ENCODE results near the gene BTN2A1. TPM values are rescaled to one million over a fixed set of nuclear protein-coding genes. Genes with fewer than 3 reads are reported as not detected.

BTN2A1 gene
- total RNA-seq, 2 experiments from 2014 or later, result 15.4 to 23.4 TPM

GRCh38 chr6:26430787-26431186 is 27.0 kb upstream of the BTN2A1 start:
- TF ChIP-seq EZH2phosphoT487 (IDR thresholded peaks at IDR 0.05; ENCODE audit: borderline replicate concordance, low read depth, low read length), result no peak
- TF ChIP-seq, protein P1, sequence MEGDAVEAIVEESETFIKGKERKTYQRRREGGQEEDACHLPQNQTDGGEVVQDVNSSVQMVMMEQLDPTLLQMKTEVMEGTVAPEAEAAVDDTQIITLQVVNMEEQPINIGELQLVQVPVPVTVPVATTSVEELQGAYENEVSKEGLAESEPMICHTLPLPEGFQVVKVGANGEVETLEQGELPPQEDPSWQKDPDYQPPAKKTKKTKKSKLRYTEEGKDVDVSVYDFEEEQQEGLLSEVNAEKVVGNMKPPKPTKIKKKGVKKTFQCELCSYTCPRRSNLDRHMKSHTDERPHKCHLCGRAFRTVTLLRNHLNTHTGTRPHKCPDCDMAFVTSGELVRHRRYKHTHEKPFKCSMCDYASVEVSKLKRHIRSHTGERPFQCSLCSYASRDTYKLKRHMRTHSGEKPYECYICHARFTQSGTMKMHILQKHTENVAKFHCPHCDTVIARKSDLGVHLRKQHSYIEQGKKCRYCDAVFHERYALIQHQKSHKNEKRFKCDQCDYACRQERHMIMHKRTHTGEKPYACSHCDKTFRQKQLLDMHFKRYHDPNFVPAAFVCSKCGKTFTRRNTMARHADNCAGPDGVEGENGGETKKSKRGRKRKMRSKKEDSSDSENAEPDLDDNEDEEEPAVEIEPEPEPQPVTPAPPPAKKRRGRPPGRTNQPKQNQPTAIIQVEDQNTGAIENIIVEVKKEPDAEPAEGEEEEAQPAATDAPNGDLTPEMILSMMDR (conservative IDR thresholded peaks at IDR 0.05; ENCODE audit: low read length), result no peak
- H3K4me2 ChIP-seq (ENCODE audit: low read length), result no peak overlapping the region
- H3K79me2 ChIP-seq (ENCODE audit: insufficient read depth, low read depth, low read length), result no peaks in the 10 kb centered on the region
- no peak for DNase-seq (ENCODE audit: low spot score)
- H3K27ac ChIP-seq (ENCODE audit: low read depth, low read length, poor library complexity, severe bottlenecking), result no peak overlapping the region
- CTCF ChIA-PET (ENCODE audit: unreplicated experiment), result no interaction called here
- no peaks in the 10 kb centered on the region for H4K20me1 ChIP-seq (ENCODE audit: insufficient read depth, low read length)
- H3K4me1 ChIP-seq (ENCODE audit: insufficient read depth, low read length, poor library complexity, severe bottlenecking), result no peaks in the 10 kb centered on the region
- H3K9me2 ChIP-seq (ENCODE audit: insufficient read depth, low read length), result no peaks in the 10 kb centered on the region
- H3K36me3 ChIP-seq (ENCODE audit: insufficient read depth, low read length), result peaks cover 72% of the 10 kb centered on the region
- H3K9me3 ChIP-seq (ENCODE audit: low read length), result peaks cover 18% of the 10 kb centered on the region; the same call in 1 of the 2 replicates
- POLR2A ChIA-PET, result interaction anchor here (0.6 kb wide), 1 partner anchor 46 kb away, joined by 3 read pairs; no protein-coding TSS in a partner anchor
- H2AFZ ChIP-seq (ENCODE audit: low read length), result no peak overlapping the region
- no peak overlapping the region for H3K4me3 ChIP-seq (ENCODE audit: low read depth, low read length, poor library complexity, severe bottlenecking)
- intact Hi-C loops (cut with micrococcal nuclease; ENCODE audit: unreplicated experiment), result no loop called here
- no TSS peak for BruUV-seq (replicated peaks)

GRCh38 chr6:26431258-26432172 is 26.2 kb upstream of the BTN2A1 start:
- H3K9me2 ChIP-seq (ENCODE audit: insufficient read depth, low read length), result no peaks in the 10 kb centered on the region

More at GRCh38 chr6:26431258-26432172, 26.2 kb upstream of the BTN2A1 start:
- H3K9me3 ChIP-seq (ENCODE audit: low read length), result peaks cover 18% of the 10 kb centered on the region; the same call in 1 of the 2 replicates
- peaks cover 65% of the 10 kb centered on the region for H3K36me3 ChIP-seq (ENCODE audit: insufficient read depth, low read length)
- H3K4me2 ChIP-seq (ENCODE audit: low read length), result no peak overlapping the region
- ChIA-PET CTCF (ENCODE audit: unreplicated experiment) (no interaction called here), POLR2A (interaction anchor here (0.5 to 0.6 kb wide), 2 partner anchors 44 to 159 kb away, joined by 3 to 6 read pairs; a partner anchor contains a TSS)
- no peak for DNase-seq (ENCODE audit: low spot score)
- no peak overlapping the region for H3K4me3 ChIP-seq (ENCODE audit: low read depth, low read length, poor library complexity, severe bottlenecking)
- no peak overlapping the region for H3K27ac ChIP-seq (ENCODE audit: low read depth, low read length, poor library complexity, severe bottlenecking)
- H2AFZ ChIP-seq (ENCODE audit: low read length), result no peak overlapping the region
- H3K4me1 ChIP-seq (ENCODE audit: insufficient read depth, low read length, poor library complexity, severe bottlenecking), result no peaks in the 10 kb centered on the region
- BruUV-seq (replicated peaks), result no TSS peak
- intact Hi-C loops (cut with micrococcal nuclease; ENCODE audit: unreplicated experiment), result no loop called here
- TF ChIP-seq, protein P1 (conservative IDR thresholded peaks at IDR 0.05; ENCODE audit: low read length), result no peak
- no peak for TF ChIP-seq EZH2phosphoT487 (IDR thresholded peaks at IDR 0.05; ENCODE audit: borderline replicate concordance, low read depth, low read length)
- no peaks in the 10 kb centered on the region for H4K20me1 ChIP-seq (ENCODE audit: insufficient read depth, low read length)
- no peaks in the 10 kb centered on the region for H3K79me2 ChIP-seq (ENCODE audit: insufficient read depth, low read depth, low read length)
